IPS DF 6.9 (cell line): Measurements from ENCODE around the gene CDCA5.
A peak's percentile ranks its signal among the peaks of the same experiment; 100 is the strongest.

ENCODE experiments used
- DNase-seq: peaks from one replicate; pipeline ENCODE4 v3.0.0-alpha.2; 2013; ENCODE audit warnings: low read depth, low spot score
- H3K27ac ChIP-seq: one replicate; pipeline ENCODE4 v1.5.1; 2013; ENCODE audit warnings: low read length, control low read depth
- H3K27me3 ChIP-seq: 2 replicates; pipeline ENCODE4 v1.6.1; 2013; ENCODE audit warnings: mild to moderate bottlenecking, low read length; ENCODE audit not compliant: control insufficient read depth, insufficient read depth
- H3K36me3 ChIP-seq: 2 replicates; pipeline ENCODE4 v1.6.1; 2013; ENCODE audit warnings: low read length; ENCODE audit not compliant: control insufficient read depth, insufficient read depth
- H3K4me1 ChIP-seq: 2 replicates; pipeline ENCODE4 v1.6.1; 2013; ENCODE audit warnings: low read length; ENCODE audit not compliant: control insufficient read depth, insufficient read depth
- H3K4me3 ChIP-seq: 2 replicates; pipeline ENCODE4 v1.5.1; 2013; ENCODE audit warnings: mild to moderate bottlenecking, low read length
- H3K9me3 ChIP-seq: 2 replicates; pipeline ENCODE4 v1.6.1; 2013; ENCODE audit warnings: low read length, inconsistent platforms; ENCODE audit not compliant: control insufficient read depth, insufficient read depth
- WGBS: extraction: QIAGEN DNeasy Blood & Tissue Kit; methylation state at CpG from one replicate; pipeline ENCODE4 v1.1.7; 2013; ENCODE audit warnings: mixed read lengths, missing lambda C conversion rate; ENCODE audit not compliant: insufficient read length, insufficient coverage; 5-methylcytosine and 5-hydroxymethylcytosine counted together

CDCA5 gene, protein sequence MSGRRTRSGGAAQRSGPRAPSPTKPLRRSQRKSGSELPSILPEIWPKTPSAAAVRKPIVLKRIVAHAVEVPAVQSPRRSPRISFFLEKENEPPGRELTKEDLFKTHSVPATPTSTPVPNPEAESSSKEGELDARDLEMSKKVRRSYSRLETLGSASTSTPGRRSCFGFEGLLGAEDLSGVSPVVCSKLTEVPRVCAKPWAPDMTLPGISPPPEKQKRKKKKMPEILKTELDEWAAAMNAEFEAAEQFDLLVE

GRCh38 chr11:65083834-65084597, at the start of gene CDCA5, which contains the start of gene ZFPL1:
Gene CDCA5, minus strand, starts transcription at chr11:65084040. Its CDS starts 62 bp downstream, at chr11:65083978.
Gene ZFPL1, plus strand, starts transcription at chr11:65084222. Its CDS starts 477 bp downstream, at chr11:65084699.
- H3K4me1 ChIP-seq, result no peaks in the 10 kb centered on the region
- peak; percentile 89 for DNase-seq
- H3K27me3 ChIP-seq, result no peaks in the 10 kb centered on the region
- no peak within 1 kb of the TSS for H3K27ac ChIP-seq
- H3K36me3 ChIP-seq, result peaks cover 19% of the 10 kb centered on the region
- H3K4me3 ChIP-seq, result peak within 1 kb of the TSS; percentile 94
- no CpG with 5 or more reads among the region's 79 CpGs for WGBS
- no peaks in the 10 kb centered on the region for H3K9me3 ChIP-seq

GRCh38 chr11:65132988-65133700, 49.3 kb upstream of the CDCA5 start:
- no CpG with 5 or more reads among the region's 18 CpGs for WGBS
- Histone ChIP-seq H3K9me3 (no peaks in the 10 kb centered on the region), H3K4me3 (peak overlapping the region; percentile 90; the same call in 1 of the 2 replicates), H3K27me3 (no peaks in the 10 kb centered on the region), H3K36me3 (peaks cover 21% of the 10 kb centered on the region), H3K4me1 (peaks cover 2% of the 10 kb centered on the region; the same call in 1 of the 2 replicates), H3K27ac (no peak overlapping the region)
- DNase-seq, result no peak

GRCh38 chr11:65132238-65132987, 48.6 kb upstream of the CDCA5 start:
- Histone ChIP-seq H3K9me3 (no peaks in the 10 kb centered on the region), H3K4me3 (no peak overlapping the region), H3K36me3 (peaks cover 28% of the 10 kb centered on the region), H3K4me1 (peaks cover 2% of the 10 kb centered on the region; the same call in 1 of the 2 replicates), H3K27me3 (no peaks in the 10 kb centered on the region), H3K27ac (no peak overlapping the region)
- no CpG with 5 or more reads among the region's 10 CpGs for WGBS
- no peak for DNase-seq

GRCh38 chr11:65131895-65132237, 48.0 kb upstream of the CDCA5 start:
- no CpG with 5 or more reads among the region's 6 CpGs for WGBS
- peaks cover 2% of the 10 kb centered on the region; the same call in 1 of the 2 replicates for H3K4me1 ChIP-seq
- H3K36me3 ChIP-seq, result peaks cover 30% of the 10 kb centered on the region
- H3K4me3 ChIP-seq, result no peak overlapping the region
- H3K27ac ChIP-seq, result no peak overlapping the region
- no peaks in the 10 kb centered on the region for H3K9me3 ChIP-seq
- no peaks in the 10 kb centered on the region for H3K27me3 ChIP-seq
- no peak for DNase-seq

GRCh38 chr11:65131417-65131776, 47.6 kb upstream of the CDCA5 start:
- Histone ChIP-seq H3K27me3 (no peaks in the 10 kb centered on the region), H3K36me3 (peaks cover 34% of the 10 kb centered on the region), H3K4me3 (no peak overlapping the region), H3K27ac (no peak overlapping the region), H3K4me1 (peaks cover 2% of the 10 kb centered on the region; the same call in 1 of the 2 replicates), H3K9me3 (no peaks in the 10 kb centered on the region)
- DNase-seq, result no peak
- WGBS, result no CpG with 5 or more reads among the region's 3 CpGs

DNA sequence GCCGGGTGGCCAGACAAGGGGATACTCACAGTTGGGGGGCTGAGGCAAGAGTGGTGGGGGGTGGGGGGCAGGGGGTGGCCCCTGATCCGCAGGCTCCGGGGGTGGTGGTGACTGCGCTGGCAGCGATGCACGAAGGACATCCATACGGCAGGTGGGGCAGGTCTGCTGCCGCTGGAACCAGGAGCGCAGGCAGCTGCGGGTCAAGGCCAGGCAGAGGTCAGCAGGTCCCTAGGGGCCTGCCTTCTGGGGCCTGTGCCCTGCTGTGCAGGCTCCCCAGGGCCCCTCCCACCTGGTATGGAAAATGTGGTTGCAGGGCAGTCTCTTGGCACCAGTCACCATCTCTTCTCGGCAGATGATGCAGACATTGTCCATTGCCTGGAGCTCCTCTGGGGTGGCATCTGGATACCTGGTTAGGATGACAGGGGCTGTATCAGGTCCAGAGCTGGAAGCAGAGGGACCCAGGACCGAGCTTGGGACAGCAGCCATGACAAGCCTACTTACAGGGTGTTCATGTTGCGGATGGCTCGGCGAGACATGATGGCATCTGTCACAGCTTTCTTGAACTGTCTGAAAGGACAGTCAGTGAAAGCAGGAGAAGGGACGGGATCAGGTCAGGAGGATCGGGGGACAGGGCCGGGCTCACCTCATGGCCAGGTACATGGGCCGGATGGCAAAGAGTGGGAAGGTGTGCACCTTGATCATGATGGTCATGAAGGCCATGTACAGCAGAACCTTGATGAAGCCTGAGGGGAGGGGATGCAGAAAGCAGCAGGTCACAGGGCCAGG, 47.0 kb upstream of the CDCA5 start:
- peaks cover 2% of the 10 kb centered on the region; the same call in 1 of the 2 replicates for H3K4me1 ChIP-seq
- no peaks in the 10 kb centered on the region for H3K27me3 ChIP-seq
- H3K27ac ChIP-seq, result no peak overlapping the region
- H3K9me3 ChIP-seq, result no peaks in the 10 kb centered on the region
- H3K36me3 ChIP-seq, result peaks cover 37% of the 10 kb centered on the region
- H3K4me3 ChIP-seq, result no peak overlapping the region
- no CpG with 5 or more reads among the region's 19 CpGs for WGBS
- no peak for DNase-seq

GRCh38 chr11:65129649-65130441, 46.0 kb upstream of the CDCA5 start:
- H3K27ac ChIP-seq, result no peak overlapping the region
- no peaks in the 10 kb centered on the region for H3K27me3 ChIP-seq
- H3K36me3 ChIP-seq, result peaks cover 47% of the 10 kb centered on the region
- H3K9me3 ChIP-seq, result no peaks in the 10 kb centered on the region
- no CpG with 5 or more reads among the region's 13 CpGs for WGBS
- peaks cover 2% of the 10 kb centered on the region; the same call in 1 of the 2 replicates for H3K4me1 ChIP-seq
- DNase-seq, result no peak
- no peak overlapping the region for H3K4me3 ChIP-seq

GRCh38 chr11:65128182-65129145, 44.6 kb upstream of the CDCA5 start:
- DNase-seq, result no peak
- Histone ChIP-seq H3K4me3 (no peak overlapping the region), H3K9me3 (no peaks in the 10 kb centered on the region), H3K27me3 (no peaks in the 10 kb centered on the region), H3K4me1 (peaks cover 2% of the 10 kb centered on the region; the same call in 1 of the 2 replicates), H3K36me3 (peaks cover 49% of the 10 kb centered on the region), H3K27ac (no peak overlapping the region)
- WGBS, result no CpG with 5 or more reads among the region's 15 CpGs
